Karpas-422 (cell line): ENCODE results near the gene KCNJ2. TPM values are rescaled to one million over a fixed set of nuclear protein-coding genes. Genes with fewer than 3 reads are reported as not detected.
A peak's percentile ranks its signal among the peaks of the same experiment; 100 is the strongest.

Experiments used
- DNase-seq: peaks from one replicate; pipeline ENCODE4 v3.0.0-alpha.2; 2015
- H2AFZ ChIP-seq: fragments of 200-600 bp; sonication (generic); 2 replicates; pipeline ENCODE4 v1.6.1; 2014; ENCODE audit warnings: antibody characterized with exemption, low read length, mixed read lengths
- H3K27ac ChIP-seq: fragments of 200-600 bp; sonication (generic); 2 replicates; pipeline ENCODE4 v1.5.1; 2014; ENCODE audit warnings: mild to moderate bottlenecking, low read length, moderate library complexity
- H3K27me3 ChIP-seq: fragments of 200-600 bp; sonication (generic); 2 replicates; pipeline ENCODE4 v1.6.1; 2014; ENCODE audit warnings: low read length, mixed read lengths
- H3K36me3 ChIP-seq: fragments of 200-600 bp; sonication (generic); 2 replicates; pipeline ENCODE4 v1.6.1; 2014; ENCODE audit warnings: low read length, mixed read lengths; ENCODE audit not compliant: insufficient read depth
- H3K4me1 ChIP-seq: fragments of 200-600 bp; sonication (generic); 2 replicates; pipeline ENCODE4 v1.6.1; 2014; ENCODE audit warnings: mild to moderate bottlenecking, low read length, mixed read lengths
- H3K4me2 ChIP-seq: fragments of 200-600 bp; sonication (generic); 2 replicates; pipeline ENCODE4 v1.6.1; 2014; ENCODE audit warnings: low read length, low read depth, mild to moderate bottlenecking; ENCODE audit not compliant: poor library complexity, severe bottlenecking
- H3K4me3 ChIP-seq: fragments of 200-600 bp; sonication (generic); 2 replicates; pipeline ENCODE4 v1.5.1; 2014; ENCODE audit warnings: mild to moderate bottlenecking, antibody characterized with exemption, low read length, mixed read lengths
- H3K79me2 ChIP-seq: fragments of 200-600 bp; sonication (generic); 2 replicates; pipeline ENCODE4 v1.6.1; 2014; ENCODE audit warnings: mild to moderate bottlenecking, low read length, mixed read lengths
- H3K9ac ChIP-seq: fragments of 200-600 bp; sonication (generic); 2 replicates; pipeline ENCODE4 v1.6.0; 2014; ENCODE audit warnings: low read length
- H3K9me2 ChIP-seq: fragments of 200-600 bp; sonication (generic), shearing (Covaris generic); replicated peaks from 2 replicates; pipeline ENCODE4 v1.6.0; 2014; ENCODE audit warnings: mild to moderate bottlenecking, low read length, moderate library complexity; ENCODE audit not compliant: insufficient read depth
- H3K9me3 ChIP-seq: fragments of 300-700, 200-600 bp; sonication (generic); 2 replicates; pipeline ENCODE4 v1.6.1; 2014; ENCODE audit warnings: low read length, mixed read lengths
- H4K20me1 ChIP-seq: fragments of 200-600 bp; sonication (generic); 2 replicates; pipeline ENCODE4 v1.6.1; 2014; ENCODE audit warnings: mild to moderate bottlenecking, antibody characterized with exemption, low read length, low read depth; ENCODE audit not compliant: insufficient read depth
- total RNA-seq: library from RNA; depleted of rRNA; stranded (reverse); fragments of >200 nt; shearing (Covaris generic); gene quantifications from 2 replicates; pipeline ENCODE4 v1.2.3, GENCODE V29; 2014; ENCODE audit warnings: low replicate concordance

KCNJ2 gene
- total RNA-seq, 1 experiment from 2014 or later = not detected

- Histone ChIP-seq H3K27ac (no peak overlapping the region), H3K79me2 (no peaks in the 10 kb centered on the region), H3K27me3 (no peaks in the 10 kb centered on the region), H4K20me1 (no peaks in the 10 kb centered on the region), H3K9me3 (no peaks in the 10 kb centered on the region), H3K4me3 (no peak overlapping the region), H3K4me2 (no peak overlapping the region), H3K36me3 (no peaks in the 10 kb centered on the region), H3K9ac (no peak overlapping the region), H3K9me2 (no peaks in the 10 kb centered on the region), H3K4me1 (no peaks in the 10 kb centered on the region), H2AFZ (no peak overlapping the region)
- DNase-seq = no peak
These were observed 25.8 kb downstream of the KCNJ2 start for GRCh38 chr17:70195091-70195490.

- Histone ChIP-seq H3K4me2 (no peak overlapping the region), H3K79me2 (no peaks in the 10 kb centered on the region), H3K9me2 (no peaks in the 10 kb centered on the region), H2AFZ (no peak overlapping the region), H4K20me1 (no peaks in the 10 kb centered on the region), H3K27me3 (no peaks in the 10 kb centered on the region), H3K9ac (no peak overlapping the region), H3K36me3 (no peaks in the 10 kb centered on the region), H3K4me3 (no peak overlapping the region), H3K9me3 (no peaks in the 10 kb centered on the region), H3K27ac (no peak overlapping the region), H3K4me1 (peaks cover 10% of the 10 kb centered on the region)
- DNase-seq = no peak
These were observed 32.6 kb downstream of the KCNJ2 start for GRCh38 chr17:70201872-70202419.

- no peaks in the 10 kb centered on the region for H3K27me3 ChIP-seq
- no peak overlapping the region for H3K27ac ChIP-seq
- H3K9me2 ChIP-seq = no peaks in the 10 kb centered on the region
- no peak overlapping the region for H3K4me2 ChIP-seq
- no peaks in the 10 kb centered on the region for H3K36me3 ChIP-seq
- H4K20me1 ChIP-seq = no peaks in the 10 kb centered on the region
- no peak overlapping the region for H3K9ac ChIP-seq
- H3K4me3 ChIP-seq = no peak overlapping the region
- H3K4me1 ChIP-seq = peaks cover 11% of the 10 kb centered on the region
- no peak overlapping the region for H2AFZ ChIP-seq
- H3K79me2 ChIP-seq = no peaks in the 10 kb centered on the region
- no peak for DNase-seq
- no peaks in the 10 kb centered on the region for H3K9me3 ChIP-seq
These were observed 33.5 kb downstream of the KCNJ2 start for GRCh38 chr17:70202840-70203239.

- Histone ChIP-seq H3K4me1 (peaks cover 11% of the 10 kb centered on the region), H3K79me2 (no peaks in the 10 kb centered on the region), H3K4me3 (no peak overlapping the region), H3K36me3 (no peaks in the 10 kb centered on the region), H4K20me1 (no peaks in the 10 kb centered on the region), H2AFZ (no peak overlapping the region), H3K9ac (no peak overlapping the region), H3K4me2 (no peak overlapping the region), H3K9me2 (no peaks in the 10 kb centered on the region), H3K27ac (no peak overlapping the region), H3K27me3 (no peaks in the 10 kb centered on the region), H3K9me3 (no peaks in the 10 kb centered on the region)
- no peak for DNase-seq
These were observed 35.1 kb downstream of the KCNJ2 start for GRCh38 chr17:70204431-70204830.

- Histone ChIP-seq H3K9ac (no peak overlapping the region), H4K20me1 (no peaks in the 10 kb centered on the region), H3K9me2 (no peaks in the 10 kb centered on the region), H2AFZ (peak overlapping the region; percentile 22; the same call in 1 of the 2 replicates), H3K79me2 (no peaks in the 10 kb centered on the region), H3K36me3 (no peaks in the 10 kb centered on the region), H3K27ac (no peak overlapping the region), H3K4me3 (no peak overlapping the region), H3K4me2 (no peak overlapping the region), H3K4me1 (peaks cover 11% of the 10 kb centered on the region), H3K9me3 (no peaks in the 10 kb centered on the region), H3K27me3 (no peaks in the 10 kb centered on the region)
- peak; percentile 45 for DNase-seq
These were observed 36.1 kb downstream of the KCNJ2 start for GRCh38 chr17:70205401-70205800.

- Histone ChIP-seq H3K9me2 (no peaks in the 10 kb centered on the region), H3K4me1 (peaks cover 11% of the 10 kb centered on the region), H3K79me2 (no peaks in the 10 kb centered on the region), H3K9me3 (no peaks in the 10 kb centered on the region), H3K27me3 (no peaks in the 10 kb centered on the region), H3K4me3 (no peak overlapping the region), H3K4me2 (no peak overlapping the region), H2AFZ (no peak overlapping the region), H3K9ac (no peak overlapping the region), H4K20me1 (no peaks in the 10 kb centered on the region), H3K36me3 (no peaks in the 10 kb centered on the region), H3K27ac (no peak overlapping the region)
- peak; percentile 46 for DNase-seq
These were observed 37.2 kb downstream of the KCNJ2 start for GRCh38 chr17:70206361-70207010.

- Histone ChIP-seq H3K27ac (no peak overlapping the region), H3K9me2 (no peaks in the 10 kb centered on the region), H3K4me3 (no peak overlapping the region), H2AFZ (no peak overlapping the region), H4K20me1 (no peaks in the 10 kb centered on the region), H3K9me3 (no peaks in the 10 kb centered on the region), H3K27me3 (no peaks in the 10 kb centered on the region), H3K9ac (no peak overlapping the region), H3K4me2 (no peak overlapping the region), H3K79me2 (no peaks in the 10 kb centered on the region), H3K4me1 (peaks cover 11% of the 10 kb centered on the region), H3K36me3 (no peaks in the 10 kb centered on the region)
- no peak for DNase-seq
These were observed 37.9 kb downstream of the KCNJ2 start for GRCh38 chr17:70207184-70207583.

GRCh38 chr17:70208080-70208794 lies 38.9 kb downstream of the KCNJ2 start:
- Histone ChIP-seq H3K9me3 (no peaks in the 10 kb centered on the region), H3K36me3 (no peaks in the 10 kb centered on the region), H3K27me3 (no peaks in the 10 kb centered on the region), H3K79me2 (no peaks in the 10 kb centered on the region), H3K4me1 (peaks cover 11% of the 10 kb centered on the region), H3K4me2 (no peak overlapping the region), H3K9me2 (no peaks in the 10 kb centered on the region), H4K20me1 (no peaks in the 10 kb centered on the region), H3K4me3 (no peak overlapping the region), H2AFZ (no peak overlapping the region), H3K9ac (no peak overlapping the region), H3K27ac (no peak overlapping the region)
- no peak for DNase-seq
